Right renal cortex interstitium (tissue), 3 donors: Measurements from ENCODE around the gene CANX. TPM values are rescaled to one million over a fixed set of nuclear protein-coding genes. Genes with fewer than 3 reads are reported as not detected.
"Not testable (repeated sequence)": the region's sequence is repeated elsewhere in the genome, so short reads cannot be mapped to it uniquely, and the experiment has no call there.

Experiments used
- DNase-seq, 3 donors: peaks; one replicate each; pipeline ENCODE4 v3.0.0-alpha.2; 2013; ENCODE audit warnings: low read depth in 3 of 3, low spot score in 2 of 3
- polyA plus RNA-seq, 3 donors: library from polyadenylated mRNA; unstranded; fragments of 120-200 nt; gene quantifications; one replicate each; pipeline ENCODE4 v1.2.1, GENCODE V29; 2013; ENCODE audit not compliant: insufficient read length in 3 of 3

The CANX gene, protein sequence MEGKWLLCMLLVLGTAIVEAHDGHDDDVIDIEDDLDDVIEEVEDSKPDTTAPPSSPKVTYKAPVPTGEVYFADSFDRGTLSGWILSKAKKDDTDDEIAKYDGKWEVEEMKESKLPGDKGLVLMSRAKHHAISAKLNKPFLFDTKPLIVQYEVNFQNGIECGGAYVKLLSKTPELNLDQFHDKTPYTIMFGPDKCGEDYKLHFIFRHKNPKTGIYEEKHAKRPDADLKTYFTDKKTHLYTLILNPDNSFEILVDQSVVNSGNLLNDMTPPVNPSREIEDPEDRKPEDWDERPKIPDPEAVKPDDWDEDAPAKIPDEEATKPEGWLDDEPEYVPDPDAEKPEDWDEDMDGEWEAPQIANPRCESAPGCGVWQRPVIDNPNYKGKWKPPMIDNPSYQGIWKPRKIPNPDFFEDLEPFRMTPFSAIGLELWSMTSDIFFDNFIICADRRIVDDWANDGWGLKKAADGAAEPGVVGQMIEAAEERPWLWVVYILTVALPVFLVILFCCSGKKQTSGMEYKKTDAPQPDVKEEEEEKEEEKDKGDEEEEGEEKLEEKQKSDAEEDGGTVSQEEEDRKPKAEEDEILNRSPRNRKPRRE
- 100 to 1,000 TPM; 577 to 669 (median 627) TPM for polyA plus RNA-seq

GRCh38 chr5:179698935-179699615 is at the start of gene CANX:
CANX (plus strand) TSS chr5:179698967; CDS start chr5:179705682, 6,715 bp downstream.
- peak in 1 of 3 donors; percentile 14 for DNase-seq

GRCh38 chr5:179649166-179649703 is 49.5 kb upstream of the CANX start:
- DNase-seq = not testable (repeated sequence)

DNA sequence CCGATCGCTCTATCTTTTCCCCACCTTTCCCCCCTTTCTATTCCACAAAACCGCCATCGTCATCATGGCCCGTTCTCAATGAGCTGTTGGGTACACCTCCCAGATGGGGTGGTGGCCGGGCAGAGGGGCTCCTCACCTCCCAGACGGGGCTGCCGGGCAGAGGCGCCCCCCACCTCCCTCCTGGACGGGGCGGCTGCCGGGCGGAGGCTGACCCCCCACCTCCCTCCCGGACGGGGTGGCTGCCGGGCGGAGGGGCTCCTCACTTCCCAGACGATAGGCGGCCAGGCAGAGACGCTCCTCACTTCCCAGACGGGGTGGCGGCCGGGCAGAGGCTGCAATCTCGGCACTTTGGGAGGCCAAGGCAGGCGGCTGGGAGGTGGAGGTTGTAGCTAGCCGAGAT is 48.5 kb upstream of the CANX start:
- DNase-seq = not testable (repeated sequence)

- DNase-seq = not testable (repeated sequence)
Observed at GRCh38 chr5:179653135-179653534, 45.6 kb upstream of the CANX start.

GRCh38 chr5:179657302-179658178 is 41.2 kb upstream of the CANX start:
- not testable (repeated sequence) for DNase-seq

DNA sequence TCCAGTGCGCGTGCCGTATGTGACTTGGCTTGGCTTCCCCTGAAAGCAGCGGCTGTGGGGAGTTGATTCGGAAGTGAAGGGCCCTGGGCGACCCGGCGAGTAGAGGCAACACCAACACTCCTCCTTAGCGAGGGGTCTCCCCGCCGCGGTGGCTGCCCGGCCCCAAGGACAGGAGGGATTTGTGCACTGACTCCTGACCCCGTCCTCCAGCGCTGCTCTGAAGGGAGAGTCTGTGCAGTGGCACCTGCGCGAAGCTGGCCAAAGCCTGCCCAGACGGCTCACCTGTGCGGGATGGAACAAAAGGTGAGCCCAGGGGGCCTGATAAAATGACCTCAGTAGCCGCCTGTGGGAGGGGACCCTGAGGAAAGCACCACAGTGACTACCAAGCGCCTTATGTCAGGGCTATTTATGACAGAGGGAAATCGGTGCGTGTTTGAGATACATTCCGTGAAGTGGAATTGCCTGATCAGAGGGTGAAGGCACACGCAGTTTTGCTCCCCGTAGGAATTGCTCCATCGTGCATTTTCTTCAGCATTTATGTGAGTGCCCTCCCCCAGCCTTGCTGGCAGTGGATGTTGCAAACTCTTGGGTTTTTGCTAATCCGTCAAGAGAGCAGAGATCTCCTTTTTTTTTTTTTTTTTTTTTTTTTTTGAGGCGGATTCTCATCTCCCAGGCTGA is 40.4 kb upstream of the CANX start:
- DNase-seq = not testable (repeated sequence)

DNA sequence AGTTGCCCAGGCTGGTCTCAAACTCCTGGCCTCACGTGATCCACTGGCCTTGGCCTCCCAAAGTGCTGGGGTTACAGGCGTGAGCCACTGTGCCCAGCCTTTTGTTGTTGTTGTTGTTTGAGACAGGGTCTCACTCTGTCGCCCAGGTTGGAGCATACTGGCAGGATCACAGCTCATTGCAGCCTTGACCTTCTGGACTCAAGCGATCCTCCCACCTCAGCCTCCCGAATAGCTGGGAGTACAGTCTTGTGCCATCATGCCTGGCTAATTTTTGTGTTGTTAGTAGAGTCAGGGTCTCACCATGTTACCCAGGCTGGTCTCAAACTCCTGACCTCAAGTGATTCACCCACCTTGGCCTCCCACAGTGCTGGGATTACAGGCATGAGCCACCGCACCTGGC is 37.1 kb upstream of the CANX start:
- not testable (repeated sequence) for DNase-seq

- peak in 1 of 3 donors; percentile 35 for DNase-seq
Observed at GRCh38 chr5:179668391-179668790, 30.4 kb upstream of the CANX start.

- DNase-seq = peak; percentile 88 to 94 (median 92)
Observed at GRCh38 chr5:179678223-179679013, 20.3 kb upstream of the CANX start.

DNA sequence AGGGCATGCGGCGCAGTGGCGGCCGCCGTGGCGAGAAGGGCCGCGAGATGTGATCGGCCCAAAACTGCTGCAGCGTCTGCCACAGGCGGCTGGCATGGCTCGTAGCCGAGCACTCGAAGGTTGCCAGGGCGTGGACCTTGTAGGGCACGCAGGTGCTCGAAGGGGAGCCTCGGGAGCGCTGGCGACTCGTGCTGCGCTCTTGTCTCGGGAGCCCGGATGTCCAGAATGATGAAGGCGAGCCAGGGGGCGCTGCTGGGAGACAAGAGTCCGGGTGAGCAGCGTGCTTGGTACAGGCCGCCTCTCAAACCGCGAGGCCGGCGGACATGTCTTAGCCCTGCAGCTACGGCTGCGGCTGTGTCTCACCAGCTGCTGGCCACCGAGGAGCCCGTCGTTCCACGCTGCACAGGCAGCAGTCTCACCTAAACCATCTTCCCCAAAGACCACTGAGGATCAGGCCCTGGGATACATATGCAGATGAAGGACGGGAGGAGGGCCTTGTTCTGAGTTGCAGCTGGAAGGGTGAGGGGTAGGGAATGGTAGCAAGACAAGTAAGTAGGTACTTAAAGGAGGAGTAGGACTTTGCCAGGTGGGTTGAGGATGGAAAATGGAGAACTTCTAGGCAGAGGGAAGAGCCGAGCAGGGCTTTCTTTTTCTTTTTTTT is 19.6 kb upstream of the CANX start:
- DNase-seq = peak in 2 of 3 donors; percentile 41 to 74

DNA sequence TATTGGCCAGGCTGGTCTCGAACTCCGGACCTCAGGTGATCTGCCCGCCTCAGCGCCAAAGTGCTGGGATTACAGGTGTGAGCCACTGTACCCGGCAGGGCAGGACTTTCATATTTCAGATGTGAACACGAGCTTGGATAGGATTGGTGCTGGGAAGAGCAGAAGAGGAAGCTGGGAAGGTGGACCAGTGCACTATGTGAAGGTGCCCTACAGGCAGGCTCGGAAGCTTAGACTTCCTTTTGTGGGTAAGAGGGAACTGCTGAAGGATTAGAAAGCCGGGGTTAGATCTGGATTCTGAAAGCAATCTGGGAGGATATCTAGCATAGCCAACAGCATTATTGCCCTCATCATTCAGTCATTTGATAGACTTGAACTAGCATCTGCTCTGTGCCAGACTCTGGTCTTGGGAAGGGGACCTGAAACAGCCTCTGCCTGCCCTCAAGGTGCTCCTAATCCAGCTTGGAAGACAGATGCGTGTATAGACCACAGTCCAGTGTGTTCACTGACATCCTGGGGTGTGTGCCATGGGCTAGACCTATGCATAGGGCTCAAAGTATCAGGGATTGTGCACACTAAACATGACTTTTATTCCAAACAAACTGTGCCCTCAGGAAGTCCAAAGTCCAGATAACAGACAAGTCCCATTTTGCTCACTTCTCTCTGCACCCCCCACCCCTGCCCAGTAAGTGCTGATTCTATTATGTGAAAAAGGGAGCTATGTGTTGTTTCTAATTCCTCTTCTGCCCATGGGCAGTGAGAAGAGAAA is 18.6 kb upstream of the CANX start:
- DNase-seq = no peak

DNA sequence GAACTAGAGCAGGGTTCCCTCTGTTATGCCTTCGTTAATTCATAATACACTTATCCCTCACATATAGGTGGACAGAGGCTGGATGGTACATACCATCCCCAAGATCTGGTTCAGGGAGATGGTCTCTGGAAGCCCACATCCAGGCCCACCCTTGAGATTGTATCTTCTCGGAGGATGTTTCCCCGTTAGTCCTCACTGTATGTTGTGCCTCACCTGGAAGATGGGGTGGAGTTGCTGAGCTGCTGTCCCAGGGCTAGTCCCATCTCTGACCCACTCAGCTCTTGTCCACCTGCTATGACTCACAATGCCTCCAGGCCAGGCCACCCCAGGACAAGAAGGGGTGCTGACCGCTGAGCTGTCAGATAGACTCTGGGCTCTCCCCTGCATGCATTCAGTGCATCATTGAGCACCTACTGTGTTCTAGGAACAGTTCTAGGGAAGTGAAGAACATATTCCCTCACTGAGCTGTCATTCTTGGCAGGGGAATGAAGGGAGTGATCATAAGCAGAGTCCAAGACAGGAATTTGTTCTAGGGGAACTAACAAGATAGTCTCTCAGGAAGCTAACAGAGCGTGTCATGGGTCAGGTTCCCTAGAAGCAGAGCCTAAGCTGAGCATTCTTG is 17.9 kb upstream of the CANX start, which contains the start of gene CBY3:
Gene CBY3 (minus strand): TSS at position 255 of the 622 bp plus-strand sequence. CDS start 116 bp downstream, at position 139.
- no peak for DNase-seq

DNA sequence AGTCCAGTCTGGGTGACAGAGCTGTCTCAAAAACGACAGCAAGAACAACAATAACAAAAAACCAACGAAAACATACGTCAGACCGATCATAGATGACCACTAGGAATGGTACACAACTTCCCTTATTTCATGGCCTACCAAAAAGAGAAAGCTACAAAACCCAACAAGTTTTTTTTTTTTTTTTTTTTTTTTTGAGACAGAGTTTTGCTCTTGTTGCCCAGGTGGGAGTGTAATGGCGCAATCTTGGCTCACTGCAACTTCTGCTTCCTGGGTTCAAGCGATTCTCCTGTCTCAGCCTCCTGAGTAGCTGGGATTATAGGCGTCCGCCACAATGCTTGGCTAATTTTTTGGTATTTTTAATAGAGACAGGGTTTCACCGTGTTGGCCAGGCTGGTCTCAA is 9.6 kb upstream of the CANX start:
- not testable (repeated sequence) for DNase-seq

DNA sequence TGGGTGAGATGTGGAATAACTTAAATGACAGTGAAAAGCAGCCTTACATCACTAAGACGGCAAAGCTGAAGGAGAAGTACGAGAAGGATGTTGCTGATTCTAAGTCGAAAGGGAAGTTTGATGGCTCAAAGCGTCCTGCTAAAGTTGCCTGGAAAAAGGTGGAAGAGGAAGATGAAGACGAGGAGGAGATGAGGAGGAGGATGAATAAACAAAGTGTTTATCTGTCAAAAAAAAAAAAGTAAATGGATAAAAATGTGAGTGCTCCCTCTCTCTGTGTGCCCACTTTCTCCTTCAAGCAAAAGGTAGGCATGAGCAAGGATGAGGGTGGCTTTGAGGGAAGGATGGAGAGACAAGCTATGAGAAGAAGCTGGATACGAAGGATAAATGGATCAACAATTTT is 4.2 kb upstream of the CANX start:
- DNase-seq = no peak

DNA sequence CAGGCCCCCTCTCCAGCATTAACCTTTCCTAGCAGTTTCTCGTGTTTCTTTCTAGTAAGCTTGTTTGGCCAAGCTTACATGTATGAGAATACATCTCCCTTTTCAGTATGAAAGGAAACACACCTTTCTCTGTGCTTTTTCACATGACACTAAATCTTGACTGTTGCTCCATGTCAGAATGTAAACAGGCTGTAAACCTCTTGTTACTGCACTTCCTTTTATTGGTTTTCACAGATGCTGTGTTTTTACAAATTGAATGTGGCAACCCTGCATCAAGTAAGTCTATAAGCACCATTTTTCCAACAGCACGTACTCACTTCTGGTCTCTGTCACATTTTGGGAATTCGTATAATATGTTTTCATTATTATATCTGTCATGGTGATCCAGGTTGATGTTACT is 2.2 kb upstream of the CANX start:
- DNase-seq = peak in 1 of 3 donors; percentile 12

DNA sequence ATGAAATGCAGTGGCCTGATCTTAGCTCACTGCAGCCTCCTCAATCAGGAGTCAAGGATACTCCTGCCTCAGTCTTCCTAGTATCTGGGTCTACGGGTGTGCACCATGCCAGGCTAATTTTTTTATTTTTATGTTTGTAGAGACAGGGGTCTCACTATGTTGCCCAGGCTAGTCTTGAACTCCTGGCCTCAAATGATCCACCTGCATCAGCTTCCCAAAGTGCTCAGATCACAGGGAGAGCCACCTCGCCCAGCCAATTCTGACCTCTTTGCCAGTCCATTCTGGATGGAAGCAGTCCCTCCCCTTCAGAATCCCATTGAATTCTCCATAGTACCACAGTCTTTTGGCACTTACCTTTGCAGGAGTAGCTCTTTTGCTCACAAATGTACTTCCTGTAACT is 1.7 kb upstream of the CANX start:
- no peak for DNase-seq

DNA sequence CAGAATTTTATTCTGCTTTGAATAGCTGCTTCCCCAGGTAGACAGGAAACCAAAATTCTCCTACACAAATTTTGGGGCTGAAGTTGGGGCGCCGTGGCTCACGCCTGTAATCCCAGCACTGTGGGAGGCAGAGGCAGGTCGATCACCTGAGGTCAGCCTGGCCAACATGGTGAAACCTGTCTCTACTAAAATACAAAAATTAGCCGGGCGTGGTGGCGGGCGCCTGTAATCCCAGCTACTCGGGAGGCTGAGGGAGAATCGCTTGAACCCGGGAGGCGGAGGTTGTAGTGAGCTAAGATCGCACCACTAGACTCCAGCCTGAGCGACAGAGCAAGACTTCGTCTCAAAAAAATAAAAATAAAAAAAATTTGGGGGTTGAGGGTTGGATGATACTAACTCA is 1.2 kb upstream of the CANX start:
- DNase-seq = not testable (repeated sequence)
